GM19452 (cell line): ENCODE measurements around the gene TP53INP2.
A peak's percentile ranks its signal among the peaks of the same experiment; 100 is the strongest.
"Not testable (repeated sequence)": the region's sequence is repeated elsewhere in the genome, so short reads cannot be mapped to it uniquely, and the experiment has no call there.

ENCODE experiments used
- ATAC-seq: cut with Tn5 transposase; IDR thresholded peaks from one replicate; pipeline ENCODE4 v1.9.1; 2021; ENCODE audit not compliant: unreplicated experiment

TP53INP2 gene

GRCh38 chr20:34705397-34706301 lies 1.5 kb downstream of the TP53INP2 start:
- ATAC-seq, result no peak

DNA sequence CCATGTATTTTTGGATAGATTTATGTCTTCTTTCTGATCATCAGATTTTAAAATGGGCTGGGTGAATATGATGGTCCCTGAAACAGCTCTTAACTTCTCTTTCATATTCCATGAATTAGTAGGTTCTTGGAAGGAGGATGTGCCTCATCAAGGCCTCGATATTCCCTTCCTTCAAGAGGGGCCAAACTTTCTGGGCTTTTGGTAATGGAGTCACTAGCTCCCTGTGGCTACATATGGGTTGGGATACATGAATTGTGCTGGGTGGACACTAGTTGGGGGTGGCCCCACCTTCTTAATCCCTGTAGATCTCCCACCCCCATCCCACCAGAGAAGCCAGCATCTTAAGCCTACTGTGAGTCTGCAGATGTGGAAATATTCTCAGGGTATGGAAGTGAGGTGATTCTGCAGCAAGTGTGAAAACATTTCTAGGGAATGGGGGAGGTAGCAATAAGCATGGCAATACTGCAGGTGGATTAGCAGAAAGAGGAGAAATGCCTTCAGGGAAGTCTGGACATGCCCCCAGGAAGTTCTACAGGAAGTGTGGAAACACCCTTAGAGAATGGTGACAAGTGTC lies 2.2 kb downstream of the TP53INP2 start:
- no peak for ATAC-seq

DNA sequence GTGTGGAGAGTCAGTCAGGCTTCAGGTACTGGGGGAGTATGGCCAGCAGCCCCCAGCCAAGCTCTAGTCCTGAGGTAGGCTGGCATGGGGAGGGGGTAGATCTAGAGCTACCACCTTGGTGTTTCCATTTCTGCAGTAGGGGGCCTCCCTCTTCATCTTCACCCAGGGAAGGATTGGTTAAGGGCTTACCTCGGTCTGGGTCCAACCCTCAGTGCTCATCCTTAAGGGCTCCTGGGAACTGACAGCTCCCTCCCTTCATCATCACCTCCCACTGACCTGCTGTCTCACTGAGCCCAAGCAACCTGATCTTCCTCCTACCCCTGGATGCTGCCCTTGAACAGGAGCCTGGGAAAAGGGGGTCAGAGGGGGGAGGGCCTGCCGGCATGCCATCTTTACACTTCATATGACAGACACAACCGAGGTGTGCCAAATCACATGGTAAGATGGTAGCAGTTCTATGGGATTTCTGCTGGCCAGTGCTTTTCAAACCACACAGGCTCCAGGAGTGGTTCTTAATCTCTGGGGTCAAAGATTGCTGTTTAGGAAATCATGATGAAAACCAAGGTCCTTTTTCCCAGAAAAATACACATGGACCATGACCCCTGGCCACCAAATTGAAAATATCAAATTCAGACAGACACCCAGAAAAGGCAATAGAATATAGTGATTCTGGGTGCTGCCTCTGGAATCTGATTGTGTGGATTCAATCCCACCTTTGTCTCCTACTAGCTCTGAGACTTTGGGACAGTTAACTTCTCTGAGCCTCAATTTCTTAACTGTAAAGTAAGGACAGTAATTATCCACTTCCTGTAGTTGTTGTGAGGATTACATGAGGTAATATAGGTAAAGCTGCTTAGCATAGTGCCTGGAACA lies 3.0 kb downstream of the TP53INP2 start:
- ATAC-seq, result no peak

DNA sequence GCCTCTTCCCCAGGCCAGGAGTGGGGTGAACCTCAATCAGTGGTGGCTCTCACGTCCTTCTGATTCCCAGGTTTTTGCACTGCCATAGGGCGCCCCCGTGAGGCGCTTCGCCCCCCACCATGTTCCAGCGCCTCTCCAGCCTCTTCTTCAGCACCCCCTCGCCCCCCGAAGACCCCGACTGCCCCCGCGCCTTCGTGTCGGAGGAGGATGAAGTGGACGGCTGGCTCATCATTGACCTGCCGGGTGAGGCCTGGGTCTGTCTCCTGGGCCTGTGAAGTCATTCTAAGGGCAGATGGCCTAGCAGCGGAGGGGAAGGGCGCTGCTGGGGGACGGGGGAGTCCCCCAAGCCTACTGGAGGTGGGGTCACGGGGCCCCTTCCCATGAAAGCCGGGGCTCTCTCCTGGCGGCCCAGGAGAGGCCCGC lies 4.5 kb downstream of the TP53INP2 start:
- ATAC-seq, result peak; percentile 1

DNA sequence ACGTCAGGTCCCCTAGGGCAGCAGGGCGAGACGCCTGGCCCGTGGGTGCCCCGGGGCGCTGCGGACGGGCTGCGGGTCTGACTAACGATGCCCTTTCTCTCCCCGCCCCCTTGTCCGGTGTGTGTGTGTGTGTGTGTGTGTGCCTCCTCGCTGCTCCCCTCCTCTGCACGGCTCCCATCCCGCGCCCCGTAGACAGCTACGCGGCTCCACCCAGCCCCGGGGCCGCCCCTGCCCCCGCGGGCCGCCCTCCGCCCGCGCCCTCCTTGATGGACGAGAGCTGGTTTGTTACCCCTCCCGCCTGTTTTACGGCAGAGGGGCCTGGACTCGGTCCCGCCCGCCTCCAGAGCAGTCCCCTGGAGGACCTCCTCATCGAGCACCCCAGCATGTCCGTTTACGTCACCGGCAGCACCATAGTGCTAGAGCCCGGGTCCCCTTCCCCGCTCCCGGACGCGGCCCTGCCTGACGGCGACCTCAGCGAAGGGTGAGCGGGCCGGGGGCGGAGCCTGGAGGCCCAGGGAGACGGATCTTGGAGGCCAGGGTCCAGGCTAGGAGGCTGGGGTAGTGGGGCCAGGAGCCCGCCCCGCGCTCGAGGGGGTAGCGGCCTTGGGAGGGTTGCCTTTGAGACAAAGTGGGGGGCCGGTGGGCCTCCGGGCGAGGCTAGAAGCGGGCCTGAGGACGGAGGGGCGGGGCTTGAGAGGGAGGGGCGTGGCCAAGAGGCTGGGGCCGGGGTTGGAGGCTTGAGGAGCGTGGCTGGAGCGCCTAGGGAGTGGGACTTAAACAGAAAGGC lies 5.1 kb downstream of the TP53INP2 start:
- ATAC-seq, result peak; percentile 50

GRCh38 chr20:34709831-34710567 lies 5.9 kb downstream of the TP53INP2 start:
- ATAC-seq, result peak; percentile 32

DNA sequence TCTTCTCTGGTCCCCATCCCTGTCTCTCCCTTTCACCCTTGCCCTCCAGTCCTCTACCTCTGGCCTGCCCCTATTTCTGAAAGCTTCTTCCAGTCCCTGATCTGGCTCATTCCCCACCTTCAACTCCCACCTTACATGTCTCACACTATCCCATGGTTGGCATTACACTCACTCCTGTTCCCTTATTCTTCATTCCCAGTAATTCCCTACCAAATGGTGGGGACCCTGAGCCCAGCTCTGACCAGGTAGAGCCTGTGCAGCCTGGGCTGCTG lies 6.4 kb downstream of the TP53INP2 start:
- no peak for ATAC-seq

- ATAC-seq, result no peak
These were observed 6.9 kb downstream of the TP53INP2 start for GRCh38 chr20:34710861-34711574.

GRCh38 chr20:34711813-34712430 lies 7.8 kb downstream of the TP53INP2 start:
- ATAC-seq, result no peak

GRCh38 chr20:34712525-34713192 lies 8.5 kb downstream of the TP53INP2 start:
- no peak for ATAC-seq

DNA sequence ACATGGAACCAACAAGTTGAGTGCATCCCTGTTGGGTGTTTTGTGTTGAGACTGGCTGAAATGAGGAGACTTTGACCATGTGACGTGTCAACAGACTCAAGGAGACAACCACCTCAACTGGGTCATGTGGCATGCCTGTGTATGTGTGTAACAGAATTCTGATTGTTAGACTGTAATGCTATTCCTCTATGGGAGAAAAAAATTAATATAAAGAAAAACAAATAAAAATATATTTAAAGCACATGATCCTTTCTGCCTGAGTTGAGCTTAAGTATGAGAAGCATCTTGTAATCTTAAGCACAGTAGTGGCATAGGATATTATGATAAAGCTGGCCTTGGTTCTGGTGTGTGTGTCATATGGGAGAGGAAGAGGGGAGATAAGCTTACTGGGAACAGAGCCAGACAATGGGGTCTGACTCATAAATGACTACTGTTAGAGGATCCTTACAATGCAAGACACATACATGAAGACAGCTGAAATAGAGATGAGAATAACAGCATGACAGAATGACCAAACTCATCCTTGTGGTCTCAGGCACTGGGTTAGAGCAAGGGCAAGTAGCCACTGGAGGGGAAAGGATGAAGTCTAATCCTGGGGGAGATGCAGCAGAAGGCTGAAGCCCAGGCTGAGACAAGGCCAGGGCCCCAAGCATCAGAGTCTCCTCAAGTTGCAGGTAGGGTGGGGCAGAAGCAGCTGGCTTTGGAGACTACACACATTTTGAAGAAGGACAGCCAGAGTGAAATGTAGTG lies 9.2 kb downstream of the TP53INP2 start:
- ATAC-seq, result no peak

DNA sequence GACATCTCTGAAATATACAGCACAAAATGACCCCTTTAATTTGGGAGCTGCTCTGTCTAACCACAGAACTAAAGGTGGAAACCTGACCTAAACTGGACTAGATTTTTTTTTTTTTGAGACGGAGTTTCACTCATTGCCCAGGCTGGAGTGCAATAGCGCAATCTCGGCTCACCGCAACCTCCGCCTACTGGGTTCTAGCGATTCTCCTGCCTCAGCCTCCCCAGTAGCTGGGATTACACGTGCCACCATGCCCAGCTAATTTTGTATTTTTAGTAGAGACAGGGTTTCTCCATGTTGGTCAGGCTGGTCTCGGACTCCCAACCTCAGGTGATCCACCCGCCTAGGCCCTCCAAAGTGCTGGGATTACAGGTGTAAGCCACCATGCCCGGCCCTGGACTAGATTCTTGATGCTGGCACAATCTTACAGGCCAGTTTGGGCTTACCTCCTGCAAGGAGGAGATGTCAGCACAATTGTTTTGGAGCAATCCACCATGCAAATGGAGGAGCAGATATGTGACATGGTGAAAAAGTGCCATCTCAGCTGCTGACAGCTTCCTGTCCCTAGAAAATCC lies 9.9 kb downstream of the TP53INP2 start:
- ATAC-seq, result not testable (repeated sequence)

- ATAC-seq, result no peak
These were observed 11.2 kb downstream of the TP53INP2 start for GRCh38 chr20:34715384-34715783.

- no peak for ATAC-seq
These were observed 12.7 kb downstream of the TP53INP2 start for GRCh38 chr20:34716921-34717229.

- no peak for ATAC-seq
These were observed 13.3 kb downstream of the TP53INP2 start for GRCh38 chr20:34717230-34718095.

GRCh38 chr20:34719242-34720017 lies 15.3 kb downstream of the TP53INP2 start:
- ATAC-seq, result peak; percentile 86
